GM23338 (cell line): Measurements from ENCODE around the gene CPNE4. TPM values are rescaled to one million over a fixed set of nuclear protein-coding genes. Genes with fewer than 3 reads are reported as not detected.

Experiments
- ATAC-seq: fragments of 200-7000 bp; cut with Tn5 transposase; 3 replicates; pipeline ENCODE4 v1.9.1; 2020
- DNase-seq: peaks from one replicate; pipeline ENCODE4 v3.0.0-alpha.2; 2015; ENCODE audit warnings: low spot score
- H2AFZ ChIP-seq: fragments of 200-600 bp; sonication (generic); 2 replicates; pipeline ENCODE4 v1.8.0; 2016; ENCODE audit warnings: antibody characterized with exemption, mild to moderate bottlenecking, moderate library complexity
- H3F3A ChIP-seq: fragments of 200-600 bp; sonication (generic); replicated peaks from 2 replicates; pipeline ENCODE4 v1.8.0; 2017; ENCODE audit warnings: antibody characterized with exemption, mixed run types, low read depth
- H3K27ac ChIP-seq: fragments of 200-600 bp; sonication (generic); 2 replicates; pipeline ENCODE4 v1.6.1; 2016; ENCODE audit warnings: low read depth
- H3K27me3 ChIP-seq: fragments of 200-600 bp; sonication (generic); 2 replicates; pipeline ENCODE4 v1.8.0; 2016; ENCODE audit warnings: mild to moderate bottlenecking, mixed run types, moderate library complexity; ENCODE audit not compliant: insufficient read depth
- H3K36me3 ChIP-seq: fragments of 200-600 bp; sonication (generic); 2 replicates; pipeline ENCODE4 v1.8.0; 2016; ENCODE audit warnings: mild to moderate bottlenecking; ENCODE audit not compliant: insufficient read depth
- H3K4me1 ChIP-seq: fragments of 200-600 bp; sonication (generic); 2 replicates; pipeline ENCODE4 v1.8.0; 2016; ENCODE audit warnings: mild to moderate bottlenecking, moderate library complexity; ENCODE audit not compliant: insufficient read depth
- H3K4me2 ChIP-seq: fragments of 200-600 bp; sonication (generic); 2 replicates; pipeline ENCODE4 v1.7.1; 2017; ENCODE audit warnings: mixed run types
- H3K4me3 ChIP-seq: fragments of 200-600 bp; sonication (generic); 2 replicates; pipeline ENCODE4 v1.6.1; 2016; ENCODE audit warnings: mixed run types
- H3K79me2 ChIP-seq: fragments of 200-600 bp; sonication (generic); replicated peaks from 2 replicates; pipeline ENCODE4 v1.8.0; 2017; ENCODE audit warnings: mild to moderate bottlenecking; ENCODE audit not compliant: insufficient read depth
- H3K9me2 ChIP-seq: fragments of 200-600 bp; sonication (generic); 2 replicates; pipeline ENCODE4 v1.8.0; 2017; ENCODE audit not compliant: insufficient read depth
- H4K20me1 ChIP-seq: fragments of 200-600 bp; sonication (generic); replicated peaks from 2 replicates; pipeline ENCODE4 v1.8.0; 2017; ENCODE audit warnings: mild to moderate bottlenecking; ENCODE audit not compliant: insufficient read depth
- H3K27ac Mint-ChIP-seq: 2 replicates; pipeline ENCODE4 v1.8.0; 2020; ENCODE audit warnings: inconsistent platforms, mild to moderate bottlenecking, moderate library complexity, mixed read lengths
- H3K27me3 Mint-ChIP-seq: 3 replicates; pipeline ENCODE4 v1.8.0; 2022; ENCODE audit warnings: low read depth, mild to moderate bottlenecking, moderate library complexity, mixed read lengths, inconsistent platforms; ENCODE audit not compliant: insufficient read depth, poor library complexity
- H3K36me3 Mint-ChIP-seq: 3 replicates; pipeline ENCODE4 v1.8.0; 2021; ENCODE audit warnings: low read depth, mild to moderate bottlenecking, inconsistent platforms, moderate library complexity, mixed read lengths
- H3K4me1 Mint-ChIP-seq: 3 replicates; pipeline ENCODE4 v1.8.0; 2020; ENCODE audit warnings: mild to moderate bottlenecking, inconsistent platforms, mixed read lengths
- H3K4me3 Mint-ChIP-seq: 3 replicates; pipeline ENCODE4 v1.8.0; 2021; ENCODE audit warnings: moderate library complexity, mild to moderate bottlenecking, inconsistent platforms, mixed read lengths
- H3K9me3 Mint-ChIP-seq: 3 replicates; pipeline ENCODE4 v1.8.0; 2020; ENCODE audit warnings: moderate library complexity, mild to moderate bottlenecking, inconsistent platforms, mixed read lengths
- CTCF ChIP-seq, 2 experiments: fragments of 200-600 bp in 1 of 2; sonication (generic) in 1 of 2; conservative IDR thresholded peaks; 2 replicates each; pipeline versions ENCODE4 v1.5.1 to v1.6.1; 2016 to 2017; ENCODE audit warnings: antibody characterized with exemption in 2 of 2, low read depth in 2 of 2, mild to moderate bottlenecking in 2 of 2, moderate library complexity in 1 of 2
- EZH2 ChIP-seq: fragments of 200-600 bp; sonication (generic); IDR thresholded peaks from one replicate; pipeline ENCODE4 v1.8.0; 2017; ENCODE audit warnings: antibody characterized with exemption, mild to moderate bottlenecking, low read depth; ENCODE audit not compliant: unreplicated experiment
- NANOG ChIP-seq: IDR thresholded peaks from 2 replicates; pipeline ENCODE4 v1.6.1; 2016; ENCODE audit warnings: antibody characterized with exemption, borderline replicate concordance
- POLR2AphosphoS5 ChIP-seq: IDR thresholded peaks from 2 replicates; pipeline ENCODE4 v1.6.1; 2016; ENCODE audit warnings: antibody characterized with exemption, low read depth
- REST ChIP-seq: IDR thresholded peaks from one replicate; pipeline ENCODE4 v1.6.1; 2018; ENCODE audit warnings: antibody characterized with exemption; ENCODE audit not compliant: unreplicated experiment
- STAT1 ChIP-seq: IDR thresholded peaks from one replicate; pipeline ENCODE4 v1.6.1; 2016; ENCODE audit warnings: antibody characterized with exemption; ENCODE audit not compliant: unreplicated experiment
- ZNF331 ChIP-seq: fragments of 250-450 bp; sonication (Bioruptor Pico); IDR thresholded peaks from 2 replicates; pipeline ENCODE4 v1.5.0; 2020; ENCODE audit warnings: low read depth, mild to moderate bottlenecking, moderate library complexity
- polyA plus RNA-seq: library from polyadenylated mRNA; unstranded; fragments of >200 nt; fragmentation: Nextera tagmentation; extraction: Ambion mirVana; gene quantifications from 2 replicates; pipeline ENCODE4 v1.2.1, GENCODE V29; 2016
- total RNA-seq: library from RNA; depleted of rRNA; stranded (reverse); fragments of >200 nt; shearing (Covaris generic); gene quantifications from 2 replicates; pipeline ENCODE4 v1.2.3, GENCODE V29; 2014

The CPNE4 gene
- total and polyA plus RNA-seq, 2 experiments from 2014 or later, result 2.0 to 6.5 TPM

DNA sequence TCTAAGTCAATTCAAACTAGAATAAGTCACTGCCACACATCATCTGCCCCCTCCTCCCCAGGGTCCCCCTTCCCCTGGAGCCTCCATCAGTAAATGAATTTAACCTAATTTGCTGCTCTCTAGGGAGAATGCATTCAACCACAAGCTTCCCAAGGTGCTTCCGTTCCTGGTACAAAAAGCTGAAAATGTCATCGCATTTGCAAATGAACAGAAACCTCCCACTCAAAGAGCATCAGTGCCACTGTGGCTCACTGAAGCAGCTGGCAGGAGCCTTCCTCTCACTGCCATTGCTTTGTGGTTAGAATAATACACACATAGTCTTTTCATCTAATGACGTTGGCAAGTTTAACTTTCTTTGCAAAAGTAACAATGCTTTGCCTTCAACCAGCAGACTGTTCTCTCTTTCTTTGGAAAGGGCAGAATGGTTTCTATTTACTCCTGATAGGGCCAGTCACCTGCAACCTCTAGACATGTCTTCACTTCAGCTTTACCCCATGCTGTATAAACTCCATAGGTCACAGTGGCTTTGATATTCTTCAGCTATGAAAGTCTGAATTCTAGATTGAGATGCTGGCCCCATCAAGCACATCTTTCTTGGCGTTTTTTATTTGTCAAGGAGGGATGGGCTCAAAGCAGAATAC, 238.1 kb downstream of the CPNE4 start:
- ATAC-seq, result peak; percentile 77
- H4K20me1 ChIP-seq, result no peaks in the 10 kb centered on the region
- peak overlapping the region; percentile 1; the same call in 2 of the 3 replicates for H3K4me3 Mint-ChIP-seq

DNA sequence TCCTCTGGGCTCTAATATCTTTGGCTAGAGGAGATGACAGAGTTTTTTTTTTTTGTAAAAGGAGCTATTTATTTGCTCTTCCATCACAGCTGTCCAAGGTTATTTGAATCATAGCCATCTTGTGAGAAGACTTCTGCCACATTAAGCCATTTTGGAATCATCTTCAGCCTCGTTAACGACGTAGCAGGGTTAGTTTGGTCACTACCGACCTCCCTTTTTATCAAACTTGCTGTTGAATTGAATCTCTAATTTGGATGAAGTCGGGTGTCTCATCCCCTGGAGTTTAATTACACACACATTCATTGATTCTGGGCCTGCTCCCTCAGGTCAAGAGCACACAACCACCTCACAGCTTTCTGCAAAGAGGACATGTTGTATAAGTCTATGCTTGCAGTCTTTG, 238.7 kb downstream of the CPNE4 start:
- Histone ChIP-seq H3K36me3 (no peaks in the 10 kb centered on the region), H3K79me2 (no peaks in the 10 kb centered on the region), H3K27me3 (no peaks in the 10 kb centered on the region; the same call in 1 of the 2 replicates), H2AFZ (no peak overlapping the region), H3K27ac (no peak overlapping the region), H3K9me2 (no peaks in the 10 kb centered on the region; the same call in 1 of the 2 replicates), H3K4me1 (peaks cover 27% of the 10 kb centered on the region), H3K4me2 (peak overlapping the region; percentile 62; the same call in 1 of the 2 replicates), H3F3A (no peaks in the 10 kb centered on the region), H4K20me1 (no peaks in the 10 kb centered on the region), H3K4me3 (no peak overlapping the region)
- Mint-ChIP-seq H3K4me1 (peaks cover 40% of the 10 kb centered on the region), H3K4me3 (peak overlapping the region; percentile 1; the same call in 2 of the 3 replicates), H3K9me3 (no peaks in the 10 kb centered on the region), H3K27me3 (peaks cover 7% of the 10 kb centered on the region), H3K27ac (peak overlapping the region; percentile 49; the same call in 1 of the 2 replicates), H3K36me3 (no peaks in the 10 kb centered on the region)
- DNase-seq (no peak), ATAC-seq (no peak)
- TF ChIP-seq POLR2AphosphoS5, result no peak
- no peak for TF ChIP-seq ZNF331 (CRISPR knock-in tag)
- TF ChIP-seq CTCF (conservative IDR thresholded peaks at IDR 0.05; ENCODE audit: low read depth in 2 of 2), result no peak
- TF ChIP-seq STAT1, result no peak
- TF ChIP-seq NANOG, result no peak
- TF ChIP-seq EZH2, result no peak
- TF ChIP-seq REST, result no peak

More for the DNA sequence above, 238.1 kb downstream of the CPNE4 start:
- Histone ChIP-seq H2AFZ (no peak overlapping the region), H3K4me3 (no peak overlapping the region), H3K4me1 (peaks cover 27% of the 10 kb centered on the region), H3K27ac (no peak overlapping the region), H3K9me2 (no peaks in the 10 kb centered on the region; the same call in 1 of the 2 replicates), H3K79me2 (no peaks in the 10 kb centered on the region), H3K4me2 (peak overlapping the region; percentile 62), H3K27me3 (no peaks in the 10 kb centered on the region; the same call in 1 of the 2 replicates), H3K36me3 (no peaks in the 10 kb centered on the region), H3F3A (no peaks in the 10 kb centered on the region)
- Mint-ChIP-seq H3K27ac (peak overlapping the region; percentile 49; the same call in 1 of the 2 replicates), H3K4me1 (peaks cover 40% of the 10 kb centered on the region), H3K27me3 (peaks cover 7% of the 10 kb centered on the region), H3K36me3 (no peaks in the 10 kb centered on the region), H3K9me3 (no peaks in the 10 kb centered on the region)
- peak; percentile 40 for DNase-seq
- no peak for TF ChIP-seq POLR2AphosphoS5
- peak; percentile 43; the same call in 1 of the 2 replicates for TF ChIP-seq NANOG
